HEK293 (cell line): ENCODE results near the gene FIBP.

Experiments used
- CTCF ChIA-PET: fragments of 350-600 bp; formaldehyde crosslinking; extraction: SDS; loops from one replicate; lab custom pipeline; 2021; ENCODE audit warnings: antibody characterized with exemption; lab: Yijun Ruan, JAX
- POLR2A ChIA-PET: fragments of 300-600 bp; formaldehyde crosslinking; extraction: SDS; loops from one replicate; lab custom pipeline; 2020; ENCODE audit warnings: antibody characterized with exemption, inconsistent platforms; lab: Yijun Ruan, JAX
- H3K27ac ChIP-seq: fragments of 200-500 bp; sonication (Bioruptor generic); 2 replicates; pipeline ENCODE4 v1.5.1; 2014; ENCODE audit warnings: low read depth, low read length, control low read depth, inconsistent platforms; ENCODE audit errors: extremely low read depth
- H3K36me3 ChIP-seq, 2 experiments: fragments of 200-500 bp in 1 of 2; sonication (Bioruptor generic) in 1 of 2; 1 replicate in 1 of 2; 2 replicates in 1 of 2; pipeline ENCODE4 v1.5.1; 2014 to 2017; ENCODE audit warnings: inconsistent platforms in 2 of 2, low read length in 2 of 2; ENCODE audit not compliant: control insufficient read depth in 2 of 2, insufficient read depth in 1 of 2
- H3K4me1 ChIP-seq: fragments of 200-500 bp; sonication (Bioruptor generic); 2 replicates; pipeline ENCODE4 v1.5.1; 2014; ENCODE audit warnings: mild to moderate bottlenecking, low read length, inconsistent platforms; ENCODE audit not compliant: control insufficient read depth, insufficient read depth
- H3K4me3 ChIP-seq: 2 replicates; pipeline ENCODE4 v1.5.1; 2011; ENCODE audit warnings: low read depth, mild to moderate bottlenecking, control low read depth, low read length, moderate library complexity
- H3K9me3 ChIP-seq: fragments of 200-500 bp; sonication (Bioruptor generic); 2 replicates; pipeline ENCODE4 v1.5.1; 2014; ENCODE audit warnings: low read depth, low read length, inconsistent platforms; ENCODE audit not compliant: control insufficient read depth, insufficient read depth
- EGR2 ChIP-seq: fragments of 450-650 bp; formaldehyde crosslinking; IDR thresholded peaks from 2 replicates; pipeline ENCODE4 v1.5.1; 2016; ENCODE audit warnings: low read depth, missing biosample characterization, missing genetic modification characterization
- HOXC10 ChIP-seq: sonication (generic); formaldehyde crosslinking; IDR thresholded peaks from 2 replicates; pipeline ENCODE4 v1.8.1; 2023; ENCODE audit warnings: mild to moderate bottlenecking, missing genetic modification reagents
- RBAK ChIP-seq: fragments of 450-650 bp; formaldehyde crosslinking; IDR thresholded peaks from 2 replicates; pipeline ENCODE4 v1.5.1; 2016; ENCODE audit warnings: missing biosample characterization, missing genetic modification characterization
- YY2 ChIP-seq: fragments of 450-650 bp; formaldehyde crosslinking; IDR thresholded peaks from 2 replicates; pipeline ENCODE4 v1.5.1; 2016; ENCODE audit warnings: missing biosample characterization, missing genetic modification characterization
- ZBTB8A ChIP-seq: fragments of 450-650 bp; formaldehyde crosslinking; IDR thresholded peaks from 2 replicates; pipeline ENCODE4 v1.5.1; 2016; ENCODE audit warnings: missing biosample characterization, missing genetic modification characterization
- ZEB2 ChIP-seq: fragments of 450-650 bp; formaldehyde crosslinking; IDR thresholded peaks from 2 replicates; pipeline ENCODE4 v1.5.1; 2016; ENCODE audit warnings: missing biosample characterization, missing genetic modification characterization
- ZFHX2 ChIP-seq: fragments of 450-650 bp; formaldehyde crosslinking; conservative IDR thresholded peaks from 2 replicates; pipeline ENCODE4 v1.5.1; 2016; ENCODE audit warnings: missing biosample characterization, missing genetic modification characterization
- ZFP3 ChIP-seq: fragments of 450-650 bp; formaldehyde crosslinking; IDR thresholded peaks from 2 replicates; pipeline ENCODE4 v1.5.1; 2016; ENCODE audit warnings: low read depth, missing biosample characterization, missing genetic modification characterization
- ZFP41 ChIP-seq: fragments of 450-650 bp; formaldehyde crosslinking; IDR thresholded peaks from 2 replicates; pipeline ENCODE4 v1.5.1; 2016; ENCODE audit warnings: missing biosample characterization, missing genetic modification characterization, borderline replicate concordance
- ZNF121 ChIP-seq: fragments of 450-650 bp; formaldehyde crosslinking; IDR thresholded peaks from 2 replicates; pipeline ENCODE4 v1.5.1; 2016; ENCODE audit warnings: missing biosample characterization, missing genetic modification characterization
- ZNF133 ChIP-seq: fragments of 450-650 bp; formaldehyde crosslinking; IDR thresholded peaks from 2 replicates; pipeline ENCODE4 v1.5.1; 2016; ENCODE audit warnings: missing biosample characterization, missing genetic modification characterization
- ZNF184 ChIP-seq: fragments of 450-650 bp; IDR thresholded peaks from 2 replicates; pipeline ENCODE4 v1.5.1; 2018; ENCODE audit warnings: missing biosample characterization, mild to moderate bottlenecking, missing genetic modification characterization
- ZNF202 ChIP-seq: fragments of 450-650 bp; formaldehyde crosslinking; IDR thresholded peaks from 2 replicates; pipeline ENCODE4 v1.5.1; 2016; ENCODE audit warnings: missing biosample characterization, missing genetic modification characterization, borderline replicate concordance
- ZNF548 ChIP-seq: fragments of 450-650 bp; formaldehyde crosslinking; IDR thresholded peaks from 2 replicates; pipeline ENCODE4 v1.5.1; 2016; ENCODE audit warnings: missing biosample characterization, missing genetic modification characterization
- ZNF560 ChIP-seq: fragments of 450-650 bp; formaldehyde crosslinking; IDR thresholded peaks from 2 replicates; pipeline ENCODE4 v1.5.1; 2017; ENCODE audit warnings: missing biosample characterization, missing genetic modification characterization, borderline replicate concordance
- ZNF639 ChIP-seq: fragments of 450-650 bp; formaldehyde crosslinking; IDR thresholded peaks from 2 replicates; pipeline ENCODE4 v1.5.1; 2016; ENCODE audit warnings: missing biosample characterization, missing genetic modification characterization
- ZNF701 ChIP-seq: fragments of 450-650 bp; formaldehyde crosslinking; IDR thresholded peaks from 2 replicates; pipeline ENCODE4 v1.5.1; 2016; ENCODE audit warnings: missing biosample characterization, missing genetic modification characterization
- ZNF707 ChIP-seq: fragments of 450-650 bp; formaldehyde crosslinking; IDR thresholded peaks from 2 replicates; pipeline ENCODE4 v1.5.1; 2016; ENCODE audit warnings: missing biosample characterization, missing genetic modification characterization
- ZSCAN16 ChIP-seq: fragments of 450-650 bp; formaldehyde crosslinking; IDR thresholded peaks from 2 replicates; pipeline ENCODE4 v1.5.1; 2016; ENCODE audit warnings: missing biosample characterization, missing genetic modification characterization
- TF ChIP-seq, protein P1 (sequence below): fragments of 450-650 bp; IDR thresholded peaks from 2 replicates; pipeline ENCODE4 v1.5.1; 2018; ENCODE audit warnings: missing biosample characterization, missing genetic modification characterization
- TF ChIP-seq, protein P2 (sequence below): fragments of 450-650 bp; formaldehyde crosslinking; IDR thresholded peaks from 2 replicates; pipeline ENCODE4 v1.5.1; 2016; ENCODE audit warnings: missing biosample characterization, missing genetic modification characterization
- TF ChIP-seq, protein P3 (sequence below): fragments of 450-650 bp; formaldehyde crosslinking; IDR thresholded peaks from 2 replicates; pipeline ENCODE4 v1.5.1; 2017; ENCODE audit warnings: missing biosample characterization, mild to moderate bottlenecking, missing genetic modification characterization, moderate library complexity
- TF ChIP-seq, protein P4 (sequence below): fragments of 450-650 bp; formaldehyde crosslinking; IDR thresholded peaks from 2 replicates; pipeline ENCODE4 v1.5.1; 2016; ENCODE audit warnings: missing biosample characterization, missing genetic modification characterization

Gene FIBP

GRCh38 chr11:65896034-65896999, 8.0 kb upstream of the FIBP start:
- no peak overlapping the region for H3K27ac ChIP-seq
- peaks cover 0 to 3% of the 10 kb centered on the region in 2 experiments; a peak in 1 of 3 replicates for H3K36me3 ChIP-seq
- H3K4me1 ChIP-seq, result no peaks in the 10 kb centered on the region
- ChIA-PET POLR2A (interaction anchor here (1.0 kb wide), 1 partner anchor 15 kb away, joined by 3 read pairs; no protein-coding TSS in a partner anchor), CTCF (interaction anchor here (0.5 to 3.5 kb wide), 7 partner anchors 8 to 97 kb away, joined by 3 to 36 read pairs (median 3); partner anchors contain the start of genes CCDC85B, FIBP and MUS81)
- H3K4me3 ChIP-seq, result no peak overlapping the region
- no peaks in the 10 kb centered on the region for H3K9me3 ChIP-seq
- TF ChIP-seq, protein P1, sequence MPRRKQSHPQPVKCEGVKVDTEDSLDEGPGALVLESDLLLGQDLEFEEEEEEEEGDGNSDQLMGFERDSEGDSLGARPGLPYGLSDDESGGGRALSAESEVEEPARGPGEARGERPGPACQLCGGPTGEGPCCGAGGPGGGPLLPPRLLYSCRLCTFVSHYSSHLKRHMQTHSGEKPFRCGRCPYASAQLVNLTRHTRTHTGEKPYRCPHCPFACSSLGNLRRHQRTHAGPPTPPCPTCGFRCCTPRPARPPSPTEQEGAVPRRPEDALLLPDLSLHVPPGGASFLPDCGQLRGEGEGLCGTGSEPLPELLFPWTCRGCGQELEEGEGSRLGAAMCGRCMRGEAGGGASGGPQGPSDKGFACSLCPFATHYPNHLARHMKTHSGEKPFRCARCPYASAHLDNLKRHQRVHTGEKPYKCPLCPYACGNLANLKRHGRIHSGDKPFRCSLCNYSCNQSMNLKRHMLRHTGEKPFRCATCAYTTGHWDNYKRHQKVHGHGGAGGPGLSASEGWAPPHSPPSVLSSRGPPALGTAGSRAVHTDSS (tag by site-specific recombination), result no peak
- TF ChIP-seq ZNF707 (tag by site-specific recombination) (no peak), ZFP41 (tag by site-specific recombination) (no peak), ZFHX2 (tag by site-specific recombination) (no peak), ZNF133 (tag by site-specific recombination) (no peak), HOXC10 (CRISPR knock-in tag) (no peak), ZNF184 (tag by site-specific recombination) (no peak), YY2 (tag by site-specific recombination) (no peak), RBAK (tag by site-specific recombination) (no peak), ZFP3 (tag by site-specific recombination) (no peak), ZNF639 (no peak), ZNF701 (tag by site-specific recombination) (no peak), ZNF548 (tag by site-specific recombination) (no peak), ZSCAN16 (no peak), EGR2 (tag by site-specific recombination) (no peak), ZNF121 (tag by site-specific recombination) (no peak)
- TF ChIP-seq, protein P2, sequence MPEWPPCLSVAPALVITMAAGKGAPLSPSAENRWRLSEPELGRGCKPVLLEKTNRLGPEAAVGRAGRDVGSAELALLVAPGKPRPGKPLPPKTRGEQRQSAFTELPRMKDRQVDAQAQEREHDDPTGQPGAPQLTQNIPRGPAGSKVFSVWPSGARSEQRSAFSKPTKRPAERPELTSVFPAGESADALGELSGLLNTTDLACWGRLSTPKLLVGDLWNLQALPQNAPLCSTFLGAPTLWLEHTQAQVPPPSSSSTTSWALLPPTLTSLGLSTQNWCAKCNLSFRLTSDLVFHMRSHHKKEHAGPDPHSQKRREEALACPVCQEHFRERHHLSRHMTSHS (tag by site-specific recombination), result no peak
- TF ChIP-seq, protein P3, sequence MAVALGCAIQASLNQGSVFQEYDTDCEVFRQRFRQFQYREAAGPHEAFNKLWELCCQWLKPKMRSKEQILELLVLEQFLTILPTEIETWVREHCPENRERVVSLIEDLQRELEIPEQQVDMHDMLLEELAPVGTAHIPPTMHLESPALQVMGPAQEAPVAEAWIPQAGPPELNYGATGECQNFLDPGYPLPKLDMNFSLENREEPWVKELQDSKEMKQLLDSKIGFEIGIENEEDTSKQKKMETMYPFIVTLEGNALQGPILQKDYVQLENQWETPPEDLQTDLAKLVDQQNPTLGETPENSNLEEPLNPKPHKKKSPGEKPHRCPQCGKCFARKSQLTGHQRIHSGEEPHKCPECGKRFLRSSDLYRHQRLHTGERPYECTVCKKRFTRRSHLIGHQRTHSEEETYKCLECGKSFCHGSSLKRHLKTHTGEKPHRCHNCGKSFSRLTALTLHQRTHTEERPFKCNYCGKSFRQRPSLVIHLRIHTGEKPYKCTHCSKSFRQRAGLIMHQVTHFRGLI, result no peak

- no peak overlapping the region for H3K4me3 ChIP-seq
- H3K4me1 ChIP-seq, result no peaks in the 10 kb centered on the region
- peaks cover 0 to 3% of the 10 kb centered on the region in 2 experiments; a peak in 1 of 3 replicates for H3K36me3 ChIP-seq
- POLR2A ChIA-PET, result interaction anchor here (0.5 kb wide), 1 partner anchor 364 kb away, joined by 4 read pairs; no protein-coding TSS in a partner anchor
- H3K9me3 ChIP-seq, result no peaks in the 10 kb centered on the region
- H3K27ac ChIP-seq, result no peak overlapping the region
- CTCF ChIA-PET, result interaction anchor here (1.2 kb wide), 1 partner anchor 16 kb away, joined by 3 read pairs; no protein-coding TSS in a partner anchor
- no peak for TF ChIP-seq ZNF202 (tag by site-specific recombination)
- TF ChIP-seq ZNF560, result no peak
- no peak for TF ChIP-seq ZBTB8A (tag by site-specific recombination)
- TF ChIP-seq, protein P4, sequence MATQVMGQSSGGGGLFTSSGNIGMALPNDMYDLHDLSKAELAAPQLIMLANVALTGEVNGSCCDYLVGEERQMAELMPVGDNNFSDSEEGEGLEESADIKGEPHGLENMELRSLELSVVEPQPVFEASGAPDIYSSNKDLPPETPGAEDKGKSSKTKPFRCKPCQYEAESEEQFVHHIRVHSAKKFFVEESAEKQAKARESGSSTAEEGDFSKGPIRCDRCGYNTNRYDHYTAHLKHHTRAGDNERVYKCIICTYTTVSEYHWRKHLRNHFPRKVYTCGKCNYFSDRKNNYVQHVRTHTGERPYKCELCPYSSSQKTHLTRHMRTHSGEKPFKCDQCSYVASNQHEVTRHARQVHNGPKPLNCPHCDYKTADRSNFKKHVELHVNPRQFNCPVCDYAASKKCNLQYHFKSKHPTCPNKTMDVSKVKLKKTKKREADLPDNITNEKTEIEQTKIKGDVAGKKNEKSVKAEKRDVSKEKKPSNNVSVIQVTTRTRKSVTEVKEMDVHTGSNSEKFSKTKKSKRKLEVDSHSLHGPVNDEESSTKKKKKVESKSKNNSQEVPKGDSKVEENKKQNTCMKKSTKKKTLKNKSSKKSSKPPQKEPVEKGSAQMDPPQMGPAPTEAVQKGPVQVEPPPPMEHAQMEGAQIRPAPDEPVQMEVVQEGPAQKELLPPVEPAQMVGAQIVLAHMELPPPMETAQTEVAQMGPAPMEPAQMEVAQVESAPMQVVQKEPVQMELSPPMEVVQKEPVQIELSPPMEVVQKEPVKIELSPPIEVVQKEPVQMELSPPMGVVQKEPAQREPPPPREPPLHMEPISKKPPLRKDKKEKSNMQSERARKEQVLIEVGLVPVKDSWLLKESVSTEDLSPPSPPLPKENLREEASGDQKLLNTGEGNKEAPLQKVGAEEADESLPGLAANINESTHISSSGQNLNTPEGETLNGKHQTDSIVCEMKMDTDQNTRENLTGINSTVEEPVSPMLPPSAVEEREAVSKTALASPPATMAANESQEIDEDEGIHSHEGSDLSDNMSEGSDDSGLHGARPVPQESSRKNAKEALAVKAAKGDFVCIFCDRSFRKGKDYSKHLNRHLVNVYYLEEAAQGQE (tag by site-specific recombination), result no peak
- TF ChIP-seq ZEB2 (tag by site-specific recombination), result no peak
Observed at GRCh38 chr11:65895482-65895981, 7.3 kb upstream of the FIBP start.
